ENCODE results near the gene ITGB5.
"Not testable (repeated sequence)": the region's sequence is repeated elsewhere in the genome, so short reads cannot be mapped to it uniquely, and the experiment has no call there.

Gene ITGB5

GRCh38 chr3:124769462-124769861 is 117.7 kb downstream of the ITGB5 start:
- no peak for DNase-seq

- no peak for DNase-seq
Observed at GRCh38 chr3:124768812-124769211, 118.4 kb downstream of the ITGB5 start.

- DNase-seq, result no peak
Observed at GRCh38 chr3:124767691-124768090, 119.5 kb downstream of the ITGB5 start.

GRCh38 chr3:124767264-124767663 is 119.9 kb downstream of the ITGB5 start:
- no peak for DNase-seq

GRCh38 chr3:124766113-124767095 is 120.8 kb downstream of the ITGB5 start:
- DNase-seq, result no peak

- DNase-seq, result no peak
Observed at GRCh38 chr3:124765197-124765840, 121.8 kb downstream of the ITGB5 start.

GRCh38 chr3:124764746-124765145 is 122.4 kb downstream of the ITGB5 start:
- DNase-seq, result no peak

- no peak for DNase-seq
Observed at GRCh38 chr3:124763644-124764358, 123.4 kb downstream of the ITGB5 start.

- no peak for DNase-seq
Observed at GRCh38 chr3:124763206-124763605, 124.0 kb downstream of the ITGB5 start.

- DNase-seq, result no peak
Observed at GRCh38 chr3:124762661-124763011, 124.5 kb downstream of the ITGB5 start.

GRCh38 chr3:124761935-124762660 is 125.1 kb downstream of the ITGB5 start:
- no peak for DNase-seq

GRCh38 chr3:124761250-124761796 is 125.8 kb downstream of the ITGB5 start:
- DNase-seq, result peak; percentile 38

GRCh38 chr3:124760601-124761000 is 126.6 kb downstream of the ITGB5 start:
- DNase-seq, result no peak

GRCh38 chr3:124759666-124760401 is 127.3 kb downstream of the ITGB5 start:
- no peak for DNase-seq

GRCh38 chr3:124758851-124759635 is 128.1 kb downstream of the ITGB5 start:
- DNase-seq, result no peak

GRCh38 chr3:124757926-124758325 is 129.2 kb downstream of the ITGB5 start:
- not testable (repeated sequence) for DNase-seq

GRCh38 chr3:124752051-124752450 is 135.1 kb downstream of the ITGB5 start:
- DNase-seq, result no peak

GRCh38 chr3:124751501-124751900 is 135.7 kb downstream of the ITGB5 start:
- no peak for DNase-seq

GRCh38 chr3:124749877-124750276 is 137.3 kb downstream of the ITGB5 start:
- not testable (repeated sequence) for DNase-seq

- DNase-seq, result no peak
Observed at GRCh38 chr3:124748560-124749198, 138.5 kb downstream of the ITGB5 start.

Measured in NCI-H2081 treated with DMSO at 0.1 percent for 48 hours (cell line).